Fibroblast of skin of scalp (primary cell): Measurements from ENCODE around the gene FAM81A. TPM values are rescaled to one million over a fixed set of nuclear protein-coding genes. Genes with fewer than 3 reads are reported as not detected.
"Not testable (repeated sequence)": the region's sequence is repeated elsewhere in the genome, so short reads cannot be mapped to it uniquely, and the experiment has no call there.

Source experiments
- DNase-seq: peaks from one replicate; pipeline ENCODE4 v3.0.0-alpha.2; 2013
- polyA plus RNA-seq, 2 experiments: library from polyadenylated mRNA; unstranded; fragments of 120-200 nt; gene quantifications; one replicate each; pipeline ENCODE4 v1.2.1, GENCODE V29; 2013; ENCODE audit not compliant: insufficient read length in 2 of 2

Gene FAM81A
- polyA plus RNA-seq (2013, experiment 1 of 2; ENCODE audit: insufficient read length), result 0.17 TPM
- 0.70 TPM for polyA plus RNA-seq (2013, experiment 2 of 2; ENCODE audit: insufficient read length)

DNA sequence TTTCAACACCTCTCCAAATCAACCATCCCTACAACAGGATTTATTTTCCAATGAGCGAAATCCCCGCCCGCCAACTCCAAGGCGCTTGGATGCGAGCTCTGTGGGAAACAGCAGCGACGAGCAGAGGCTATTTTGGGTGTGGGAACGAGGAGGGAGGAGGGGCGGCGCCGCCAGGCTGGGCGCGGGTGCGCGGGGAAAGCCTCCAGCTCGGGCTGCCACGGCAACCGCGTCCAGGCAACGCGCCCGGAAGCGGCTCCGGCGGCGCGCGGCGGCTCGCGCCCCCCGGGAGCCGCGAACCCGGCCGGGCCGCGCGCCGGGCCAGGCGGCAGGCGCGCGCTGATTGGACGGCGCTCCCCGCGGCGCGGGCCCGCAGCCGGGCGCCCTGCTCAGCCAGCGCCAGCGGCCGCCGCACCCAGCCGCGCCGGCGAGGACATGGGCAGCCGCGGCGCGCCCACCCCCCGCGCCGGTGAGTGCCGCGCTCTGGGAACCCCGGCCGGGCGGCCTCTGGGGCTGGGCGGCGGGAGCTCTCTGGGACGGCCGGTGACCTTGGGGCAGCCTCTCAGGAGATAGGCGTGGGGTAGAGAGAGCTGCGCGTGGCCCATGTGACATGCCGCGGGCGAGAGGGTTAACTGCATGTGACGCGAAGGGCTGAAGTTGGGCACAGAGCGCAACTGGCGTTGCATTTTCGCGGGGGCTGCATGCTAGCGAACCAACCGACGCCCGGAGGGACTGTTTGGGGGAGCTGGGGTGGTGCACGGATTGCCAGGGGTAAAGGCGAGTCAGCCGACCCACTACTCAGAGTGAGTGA lies at the start of gene FAM81A:
Gene FAM81A (plus strand): TSS at position 370 of the 808 bp plus-strand sequence. CDS start 20,441 bp downstream, outside the sequence.
- peak; percentile 77 for DNase-seq

DNA sequence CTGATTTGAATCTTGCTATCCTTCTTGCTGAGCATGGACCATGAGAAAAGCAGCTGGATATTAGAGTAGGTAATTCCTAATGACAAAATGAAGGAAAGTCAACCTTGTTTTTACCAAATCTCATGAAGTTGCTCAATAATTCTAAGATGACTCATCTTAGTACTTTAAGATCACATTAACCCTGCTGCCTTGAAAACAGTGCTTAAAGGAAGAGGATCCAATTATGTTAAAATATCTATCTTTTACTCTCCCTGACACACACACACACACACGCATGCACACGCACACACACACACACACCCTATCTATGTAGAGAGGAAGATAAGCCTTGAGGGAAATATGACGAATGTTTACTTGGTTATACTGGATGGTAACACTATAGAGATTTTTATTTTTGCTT lies 49.3 kb upstream of the FAM81A start:
- peak; percentile 26 for DNase-seq

GRCh38 chr15:59392299-59392698 lies 45.7 kb upstream of the FAM81A start:
- no peak for DNase-seq

- no peak for DNase-seq
These were observed 43.8 kb upstream of the FAM81A start for GRCh38 chr15:59394166-59394661.

DNA sequence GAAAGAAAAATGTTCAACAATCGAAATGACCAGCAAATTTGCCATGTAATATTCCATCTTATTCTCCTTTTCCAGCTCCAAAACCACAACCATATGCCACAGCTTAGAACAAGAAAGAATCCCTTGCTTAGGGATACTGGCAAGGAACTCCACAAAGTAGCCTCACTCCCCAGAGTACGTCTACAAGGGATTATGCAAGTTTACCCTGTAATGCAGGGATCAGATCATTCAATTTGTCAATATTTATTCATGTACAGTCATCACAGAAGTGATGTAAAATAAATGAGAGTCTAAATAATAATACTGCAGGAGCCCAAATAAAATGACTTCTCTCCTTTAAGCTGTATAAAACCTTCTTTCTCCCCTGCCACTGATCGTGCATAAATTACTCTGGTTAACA lies 41.8 kb upstream of the FAM81A start:
- DNase-seq, result no peak

- no peak for DNase-seq
These were observed 41.3 kb upstream of the FAM81A start for GRCh38 chr15:59396679-59397078.

DNA sequence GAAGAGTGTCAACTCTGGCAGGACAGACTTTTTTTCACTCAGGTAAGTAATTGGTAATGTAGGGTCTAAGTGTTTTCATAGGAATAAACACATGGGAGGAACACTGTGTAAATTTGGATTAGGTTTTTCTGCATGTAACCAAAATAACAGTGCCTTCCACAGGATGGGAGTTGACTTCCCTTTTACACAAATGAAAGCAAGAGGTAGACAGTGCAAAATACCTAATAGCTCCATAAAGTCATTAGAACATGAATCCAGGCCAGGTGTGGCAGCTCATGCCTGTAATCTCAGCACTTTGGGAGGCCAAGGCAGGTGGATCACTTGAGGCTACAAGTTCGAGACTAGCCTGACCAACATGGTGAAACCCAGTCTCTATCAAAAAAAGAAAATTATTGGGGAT lies 39.8 kb upstream of the FAM81A start:
- no peak for DNase-seq

DNA sequence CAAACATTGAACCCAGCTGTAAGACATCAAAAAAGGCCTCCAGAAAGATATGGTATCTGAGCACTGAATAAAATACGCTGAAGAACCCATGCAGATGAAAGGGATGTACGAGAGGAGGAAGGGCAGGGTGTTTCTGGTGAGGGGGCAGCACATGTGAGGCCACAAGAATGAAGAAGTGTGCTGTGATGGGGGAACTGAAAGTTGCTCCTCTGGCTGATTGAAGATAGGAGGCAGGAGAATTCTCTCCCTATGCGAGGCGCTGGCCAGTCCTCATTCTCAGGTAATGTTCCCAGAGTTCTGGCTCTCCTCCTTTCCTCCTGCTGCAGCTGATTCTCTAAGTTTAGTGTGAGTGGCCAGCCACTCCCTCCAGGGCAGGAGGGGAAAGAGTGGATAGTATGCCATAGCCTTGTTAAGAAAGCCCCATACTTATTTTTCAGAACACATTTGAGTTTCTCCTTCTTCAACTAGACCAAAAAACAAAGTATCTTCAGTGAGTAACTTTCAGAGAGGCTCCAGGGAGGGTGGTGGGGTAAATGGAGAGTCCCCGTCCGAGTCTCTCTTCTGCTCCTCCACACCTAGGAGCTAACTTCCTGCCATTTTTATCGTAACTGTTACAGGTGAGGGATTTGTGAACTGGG lies 38.4 kb upstream of the FAM81A start:
- no peak for DNase-seq

DNA sequence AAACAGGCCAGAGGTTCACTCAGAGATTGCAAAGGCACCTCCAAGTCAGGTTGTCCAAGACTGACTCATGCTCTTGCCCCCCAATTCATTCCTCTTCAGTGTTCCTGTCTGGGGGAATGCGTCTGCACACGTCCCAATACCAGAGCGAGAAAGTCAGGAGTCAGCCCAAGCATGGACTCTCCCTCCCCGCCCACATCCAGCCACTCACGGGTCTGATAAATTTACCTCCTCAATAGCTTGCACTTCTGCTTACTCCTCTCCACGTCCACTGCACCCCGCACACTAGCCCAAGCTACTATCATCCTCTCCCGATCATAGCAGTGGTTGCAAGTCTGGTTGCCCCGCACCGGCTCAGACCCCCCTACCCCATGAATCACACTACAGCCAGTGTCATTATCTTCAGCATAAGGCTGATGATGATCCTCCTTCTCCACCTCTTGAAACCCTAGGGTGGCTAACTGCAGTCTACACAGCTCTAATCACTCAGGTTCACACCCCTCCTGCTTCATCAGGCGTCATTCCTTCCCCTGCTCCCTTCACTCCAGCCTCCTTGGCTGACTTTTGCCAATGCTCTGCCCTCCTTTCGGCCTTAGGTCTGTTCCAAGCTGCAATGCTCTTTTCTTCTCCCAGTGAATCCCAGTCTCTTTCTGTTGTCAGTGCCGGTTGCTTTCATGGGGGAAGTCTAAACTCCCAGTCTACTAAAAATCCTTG lies 37.7 kb upstream of the FAM81A start:
- DNase-seq, result no peak

GRCh38 chr15:59401051-59401823 lies 36.7 kb upstream of the FAM81A start:
- not testable (repeated sequence) for DNase-seq

- DNase-seq, result no peak
These were observed 36.0 kb upstream of the FAM81A start for GRCh38 chr15:59401824-59402569.

DNA sequence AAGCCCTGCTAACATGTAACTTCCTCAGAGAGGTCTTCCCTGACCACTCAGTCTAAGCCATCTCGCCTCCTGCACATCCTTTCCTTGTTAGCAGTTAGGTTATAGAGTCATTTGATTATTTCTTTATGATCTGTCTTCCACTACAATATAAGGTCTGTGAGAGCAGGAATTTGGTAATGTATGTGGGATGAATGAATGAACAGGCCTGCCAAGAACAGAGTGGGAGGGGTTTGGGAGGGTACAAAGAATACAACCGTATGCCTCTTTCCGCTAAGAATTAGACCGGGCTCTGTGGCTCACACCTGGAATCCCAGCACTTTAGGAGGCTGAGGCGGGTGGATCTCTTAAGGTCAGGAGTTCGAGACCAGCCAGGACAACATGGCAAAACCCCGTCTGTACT lies 32.9 kb upstream of the FAM81A start:
- no peak for DNase-seq

GRCh38 chr15:59406446-59406845 lies 31.5 kb upstream of the FAM81A start:
- no peak for DNase-seq

DNA sequence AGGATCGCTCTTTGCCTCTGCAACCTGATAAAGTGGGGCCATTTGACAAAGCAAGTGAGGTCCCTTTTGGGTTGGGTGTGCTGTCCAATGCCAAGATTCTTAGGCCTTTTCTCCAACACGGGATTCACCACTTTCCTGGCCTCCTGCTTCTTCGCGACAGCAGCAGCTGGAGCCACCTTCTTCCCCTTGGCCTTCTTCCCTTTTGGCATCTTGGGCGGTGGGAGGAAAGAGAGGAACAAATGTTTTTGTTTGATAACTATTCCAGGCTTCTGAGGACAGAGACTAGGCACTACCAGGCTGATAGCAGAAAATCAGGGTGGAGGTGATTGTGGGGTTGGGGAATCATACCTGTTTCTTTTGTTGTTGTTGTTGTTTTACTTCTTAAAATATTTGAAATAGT lies 30.0 kb upstream of the FAM81A start:
- DNase-seq, result no peak

DNA sequence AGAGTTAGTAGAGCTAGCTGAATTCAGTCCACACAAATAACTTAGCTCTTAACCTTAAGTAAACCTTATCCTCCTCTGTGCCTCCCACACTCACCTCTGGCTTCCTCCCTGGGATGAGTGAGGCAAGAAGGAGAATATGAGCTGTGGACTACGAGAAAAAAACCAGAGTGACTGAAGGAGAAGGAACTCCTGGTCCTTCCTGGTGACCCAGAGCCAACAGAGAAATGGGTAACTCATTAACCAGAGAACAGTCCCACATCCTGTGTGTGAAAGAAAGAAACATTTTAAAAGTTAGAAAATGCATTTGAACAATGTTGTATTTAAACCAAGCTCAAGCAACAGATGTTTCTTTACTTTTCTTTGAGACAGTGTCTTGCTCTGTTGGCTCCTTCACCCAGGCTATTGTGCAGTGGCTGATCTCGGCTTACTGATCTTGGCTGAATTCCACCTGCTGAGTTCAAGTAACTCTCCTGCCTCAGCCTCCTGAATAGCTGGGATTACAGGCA lies 27.5 kb upstream of the FAM81A start:
- DNase-seq, result no peak

GRCh38 chr15:59413577-59413976 lies 24.4 kb upstream of the FAM81A start:
- no peak for DNase-seq

DNA sequence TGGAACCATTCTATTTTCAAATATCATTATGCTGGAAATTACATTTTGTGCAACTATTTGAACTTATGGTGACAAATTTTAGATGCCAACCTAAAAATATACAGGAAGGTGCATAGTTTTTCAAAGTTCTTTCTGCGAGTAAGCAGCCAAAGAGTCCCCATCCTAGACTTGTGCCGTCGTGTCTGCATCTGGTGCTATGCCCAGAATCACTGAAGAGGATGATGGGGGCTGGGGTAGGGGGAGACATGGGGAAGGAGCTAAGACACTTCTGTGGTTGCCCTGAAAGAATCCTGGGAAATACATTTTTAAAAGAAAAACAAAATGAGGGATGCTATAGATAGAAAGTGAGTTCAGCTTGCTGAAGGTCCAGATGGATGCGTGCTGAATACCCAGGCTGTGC lies 21.2 kb upstream of the FAM81A start:
- DNase-seq, result no peak

- DNase-seq, result no peak
These were observed 18.8 kb upstream of the FAM81A start for GRCh38 chr15:59419170-59419569.

GRCh38 chr15:59420108-59420507 lies 17.9 kb upstream of the FAM81A start:
- no peak for DNase-seq

GRCh38 chr15:59420986-59421618 lies 16.9 kb upstream of the FAM81A start:
- DNase-seq, result peak; percentile 45

DNA sequence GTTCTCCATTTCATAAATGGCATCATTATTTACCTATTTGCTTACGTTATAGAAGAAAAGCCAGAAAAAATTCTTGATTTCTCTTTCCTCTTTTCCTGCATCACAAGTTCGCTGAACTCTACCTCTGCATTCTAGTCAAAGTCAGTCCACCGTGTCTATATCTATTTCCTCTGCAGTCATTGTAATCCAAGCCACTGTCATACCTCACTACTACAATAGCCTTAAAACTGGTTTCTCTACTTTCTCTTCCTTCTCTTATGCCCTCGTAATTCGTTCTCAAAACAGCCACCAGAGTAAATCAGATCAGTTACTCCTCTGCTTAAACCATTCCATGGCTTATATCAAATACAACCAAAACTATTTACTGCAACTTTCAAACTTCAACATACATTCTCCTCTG lies 13.4 kb upstream of the FAM81A start:
- no peak for DNase-seq
